ENCODE data around the gene MBTD1. TPM values are rescaled to one million over a fixed set of nuclear protein-coding genes. Genes with fewer than 3 reads are reported as not detected.

MBTD1 gene
- polyA plus RNA-seq, 1 of the 3 experiments (the other 2 are of a cell fraction) = 4.6 TPM

- ChIA-PET POLR2A (interaction anchor here (0.6 to 2.3 kb wide), 11 partner anchors 12 to 286 kb away, joined by 3 to 19 read pairs (median 5); partner anchors contain the start of genes NME2, SPAG9, TOB1 and UTP18), CTCF (interaction anchor here (0.7 to 4.9 kb wide), 60 partner anchors 11 to 373 kb away, joined by 3 to 115 read pairs (median 5); partner anchors contain the start of genes NME2, SPAG9 and TOB1)
- peaks cover 17 to 25% of the 10 kb centered on the region in 2 experiments for H3K36me3 ChIP-seq (replicated peaks in 1 of 2; ENCODE audit: control insufficient read depth in 1 of 2, insufficient read depth in 2 of 2, low read length in 1 of 2)
- no peaks in the 10 kb centered on the region for H3K9me2 ChIP-seq
- H3K9me3 ChIP-seq = no peaks in the 10 kb centered on the region
- peak overlapping the region; percentile 81 to 94 for H3K27ac ChIP-seq (ENCODE audit: low read depth in 2 of 2, low read length in 1 of 2)
- peaks cover 43% of the 10 kb centered on the region for H3K79me2 ChIP-seq (ENCODE audit: insufficient read depth)
- H2AFZ ChIP-seq (ENCODE audit: low read depth) = peak overlapping the region; percentile 89
- H3F3A ChIP-seq (replicated peaks; ENCODE audit: insufficient read depth) = peaks cover 2% of the 10 kb centered on the region
- TF ChIP-seq MEF2A (IDR thresholded peaks at IDR 0.05; ENCODE audit: borderline replicate concordance, low read depth) = no peak
- TF ChIP-seq RAD21 (IDR thresholded peaks at IDR 0.05; ENCODE audit: low read length) = no peak
- TF ChIP-seq TCF12 (IDR thresholded peaks at IDR 0.05) = no peak
- no peak for TF ChIP-seq SMC3 (IDR thresholded peaks at IDR 0.05; ENCODE audit: low read depth, low read length)
- H3K4me3 ChIP-seq (ENCODE audit: low read depth in 2 of 2, low read length in 1 of 2) = peak overlapping the region; percentile 69 to 72
- peaks cover 9 to 11% of the 10 kb centered on the region in 2 experiments; a peak in 3 of 4 replicates for H3K4me1 ChIP-seq (ENCODE audit: control insufficient read depth in 1 of 2, insufficient read depth in 2 of 2, low read depth in 1 of 2, low read length in 1 of 2)
- H3K9ac ChIP-seq = peak overlapping the region; percentile 59; the same call in 1 of the 2 replicates
- peak; percentile 67 for DNase-seq
- 6% methylated on average over 8 of the region's 8 CpGs for WGBS (ENCODE audit: low lambda C conversion rate)
- no peaks in the 10 kb centered on the region for H4K20me1 ChIP-seq (ENCODE audit: insufficient read depth)
- H3K27me3 ChIP-seq (ENCODE audit: insufficient read depth) = no peaks in the 10 kb centered on the region
- peak overlapping the region; percentile 75 for H3K4me2 ChIP-seq
Measured at GRCh38 chr17:51152766-51153209, 107.1 kb downstream of the MBTD1 start.

- DNase-seq = no peak
- POLR2A ChIA-PET = no interaction called here
Measured at GRCh38 chr17:51150932-51151331, 108.9 kb downstream of the MBTD1 start.

DNA sequence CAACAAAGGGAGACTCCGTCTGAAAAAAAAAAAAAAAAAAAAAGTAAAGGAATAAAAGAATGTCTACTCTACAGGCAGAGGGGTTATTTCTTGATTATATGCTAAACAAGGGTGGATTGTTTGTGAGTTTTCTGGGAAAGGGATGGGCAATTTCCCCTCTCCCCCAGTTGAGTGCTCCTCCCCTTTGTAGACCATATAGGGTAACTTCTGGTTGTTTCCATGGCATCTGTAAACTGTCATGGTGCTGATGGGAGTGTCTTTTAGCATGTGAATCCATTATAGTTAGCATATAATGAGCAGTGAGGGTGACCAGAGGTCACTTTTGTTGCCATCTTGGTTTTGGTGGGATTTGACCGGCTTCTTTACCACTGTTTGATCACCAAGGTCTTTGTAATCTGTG lies 110.7 kb downstream of the MBTD1 start:
- Histone ChIP-seq H3K9me3 (no peaks in the 10 kb centered on the region), H3K9me2 (no peaks in the 10 kb centered on the region), H3K27me3 (ENCODE audit: insufficient read depth) (no peaks in the 10 kb centered on the region), H3K9ac (no peak overlapping the region), H3K79me2 (ENCODE audit: insufficient read depth) (peaks cover 7% of the 10 kb centered on the region), H3K4me3 (ENCODE audit: low read depth in 2 of 2, low read length in 1 of 2) (no peak overlapping the region), H3K4me1 (ENCODE audit: control insufficient read depth in 1 of 2, insufficient read depth in 2 of 2, low read depth in 1 of 2, low read length in 1 of 2) (peaks cover 0 to 5% of the 10 kb centered on the region in 2 experiments; a peak in 3 of 4 replicates), H4K20me1 (ENCODE audit: insufficient read depth) (no peaks in the 10 kb centered on the region), H3K36me3 (replicated peaks in 1 of 2; ENCODE audit: control insufficient read depth in 1 of 2, insufficient read depth in 2 of 2, low read length in 1 of 2) (no peaks in the 10 kb centered on the region), H3K4me2 (no peak overlapping the region), H3F3A (replicated peaks; ENCODE audit: insufficient read depth) (peaks cover 5% of the 10 kb centered on the region), H2AFZ (ENCODE audit: low read depth) (no peak overlapping the region), H3K27ac (ENCODE audit: low read depth in 2 of 2, low read length in 1 of 2) (no peak overlapping the region)
- ChIA-PET POLR2A (no interaction called here), CTCF (no interaction called here)
- WGBS (ENCODE audit: low lambda C conversion rate) = 99% methylated on average over 2 of the region's 2 CpGs
- DNase-seq = no peak
- TF ChIP-seq MXI1 (IDR thresholded peaks at IDR 0.05; ENCODE audit: low read depth, low read length) = no peak
- TF ChIP-seq, protein P1, sequence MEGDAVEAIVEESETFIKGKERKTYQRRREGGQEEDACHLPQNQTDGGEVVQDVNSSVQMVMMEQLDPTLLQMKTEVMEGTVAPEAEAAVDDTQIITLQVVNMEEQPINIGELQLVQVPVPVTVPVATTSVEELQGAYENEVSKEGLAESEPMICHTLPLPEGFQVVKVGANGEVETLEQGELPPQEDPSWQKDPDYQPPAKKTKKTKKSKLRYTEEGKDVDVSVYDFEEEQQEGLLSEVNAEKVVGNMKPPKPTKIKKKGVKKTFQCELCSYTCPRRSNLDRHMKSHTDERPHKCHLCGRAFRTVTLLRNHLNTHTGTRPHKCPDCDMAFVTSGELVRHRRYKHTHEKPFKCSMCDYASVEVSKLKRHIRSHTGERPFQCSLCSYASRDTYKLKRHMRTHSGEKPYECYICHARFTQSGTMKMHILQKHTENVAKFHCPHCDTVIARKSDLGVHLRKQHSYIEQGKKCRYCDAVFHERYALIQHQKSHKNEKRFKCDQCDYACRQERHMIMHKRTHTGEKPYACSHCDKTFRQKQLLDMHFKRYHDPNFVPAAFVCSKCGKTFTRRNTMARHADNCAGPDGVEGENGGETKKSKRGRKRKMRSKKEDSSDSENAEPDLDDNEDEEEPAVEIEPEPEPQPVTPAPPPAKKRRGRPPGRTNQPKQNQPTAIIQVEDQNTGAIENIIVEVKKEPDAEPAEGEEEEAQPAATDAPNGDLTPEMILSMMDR (IDR thresholded peaks at IDR 0.05) = no peak
- no peak for TF ChIP-seq FOXM1 (IDR thresholded peaks at IDR 0.05; ENCODE audit: low read depth)
- TF ChIP-seq EP300 (IDR thresholded peaks at IDR 0.05; ENCODE audit: borderline replicate concordance in 1 of 2, low read depth in 1 of 2, low read length in 1 of 2) = no peak
- no peak for TF ChIP-seq JUND (IDR thresholded peaks at IDR 0.05)
- no peak for TF ChIP-seq GATA2 (CRISPR knock-in tag; IDR thresholded peaks at IDR 0.05)
- no peak for TF ChIP-seq SMC3 (IDR thresholded peaks at IDR 0.05; ENCODE audit: low read depth, low read length)
- no peak for TF ChIP-seq FOXJ3 (CRISPR knock-in tag; IDR thresholded peaks at IDR 0.05)
- TF ChIP-seq, protein P2, sequence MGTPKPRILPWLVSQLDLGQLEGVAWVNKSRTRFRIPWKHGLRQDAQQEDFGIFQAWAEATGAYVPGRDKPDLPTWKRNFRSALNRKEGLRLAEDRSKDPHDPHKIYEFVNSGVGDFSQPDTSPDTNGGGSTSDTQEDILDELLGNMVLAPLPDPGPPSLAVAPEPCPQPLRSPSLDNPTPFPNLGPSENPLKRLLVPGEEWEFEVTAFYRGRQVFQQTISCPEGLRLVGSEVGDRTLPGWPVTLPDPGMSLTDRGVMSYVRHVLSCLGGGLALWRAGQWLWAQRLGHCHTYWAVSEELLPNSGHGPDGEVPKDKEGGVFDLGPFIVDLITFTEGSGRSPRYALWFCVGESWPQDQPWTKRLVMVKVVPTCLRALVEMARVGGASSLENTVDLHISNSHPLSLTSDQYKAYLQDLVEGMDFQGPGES (IDR thresholded peaks at IDR 0.05; ENCODE audit: low read depth, low read length) = no peak
- no peak for TF ChIP-seq RXRA (IDR thresholded peaks at IDR 0.05; ENCODE audit: borderline replicate concordance, low read depth)
- TF ChIP-seq RCOR1 (IDR thresholded peaks at IDR 0.05; ENCODE audit: low read length) = no peak
- TF ChIP-seq POLR2AphosphoS5 (IDR thresholded peaks at IDR 0.05; ENCODE audit: low read depth, low read length) = no peak
- no peak for TF ChIP-seq YY1 (IDR thresholded peaks at IDR 0.05; ENCODE audit: low read depth)
- TF ChIP-seq MEF2A (IDR thresholded peaks at IDR 0.05; ENCODE audit: borderline replicate concordance, low read depth) = no peak
- TF ChIP-seq TAF1 (IDR thresholded peaks at IDR 0.05; ENCODE audit: borderline replicate concordance, low read depth, low read length) = no peak

More at GRCh38 chr17:51150932-51151331, 108.9 kb downstream of the MBTD1 start:
- CTCF ChIA-PET = interaction anchor here (4.9 kb wide), 1 partner anchor 151 kb away, joined by 115 read pairs; no protein-coding TSS in a partner anchor
- no peak for TF ChIP-seq POLR2AphosphoS5 (IDR thresholded peaks at IDR 0.05; ENCODE audit: low read depth, low read length)
- no peak for TF ChIP-seq YY1 (IDR thresholded peaks at IDR 0.05; ENCODE audit: low read depth)
- TF ChIP-seq NRF1 (IDR thresholded peaks at IDR 0.05; ENCODE audit: low read depth, low read length) = no peak
- no peak for TF ChIP-seq MEF2A (IDR thresholded peaks at IDR 0.05; ENCODE audit: borderline replicate concordance, low read depth)
- no peak for TF ChIP-seq JUND (IDR thresholded peaks at IDR 0.05)
- TF ChIP-seq RXRA (IDR thresholded peaks at IDR 0.05; ENCODE audit: borderline replicate concordance, low read depth) = no peak
- TF ChIP-seq TCF12 (IDR thresholded peaks at IDR 0.05) = no peak
- no peaks in the 10 kb centered on the region for H3K9me2 ChIP-seq
- peaks cover 6 to 7% of the 10 kb centered on the region in 2 experiments for H3K36me3 ChIP-seq (replicated peaks in 1 of 2; ENCODE audit: control insufficient read depth in 1 of 2, insufficient read depth in 2 of 2, low read length in 1 of 2)
- no peaks in the 10 kb centered on the region for H4K20me1 ChIP-seq (ENCODE audit: insufficient read depth)
- H3K4me1 ChIP-seq (ENCODE audit: control insufficient read depth in 1 of 2, insufficient read depth in 2 of 2, low read depth in 1 of 2, low read length in 1 of 2) = peaks cover 9 to 11% of the 10 kb centered on the region in 2 experiments; a peak in 3 of 4 replicates
- H3K9me3 ChIP-seq = no peaks in the 10 kb centered on the region
- no peak overlapping the region for H3K27ac ChIP-seq (ENCODE audit: low read depth in 2 of 2, low read length in 1 of 2)
- 93% methylated on average over 5 of the region's 5 CpGs for WGBS (ENCODE audit: low lambda C conversion rate)
- H3K9ac ChIP-seq = no peak overlapping the region
- no peak overlapping the region for H3K4me3 ChIP-seq (ENCODE audit: low read depth in 2 of 2, low read length in 1 of 2)
- H3K79me2 ChIP-seq (ENCODE audit: insufficient read depth) = peaks cover 25% of the 10 kb centered on the region
- H3K4me2 ChIP-seq = no peak overlapping the region
- H2AFZ ChIP-seq (ENCODE audit: low read depth) = no peak overlapping the region
- H3F3A ChIP-seq (replicated peaks; ENCODE audit: insufficient read depth) = peaks cover 5% of the 10 kb centered on the region
- no peaks in the 10 kb centered on the region for H3K27me3 ChIP-seq (ENCODE audit: insufficient read depth)

Data from SK-N-SH (cell line).